HPDE6-E6E7 (cell line): Measurements from ENCODE around the gene PAX6.

Source experiments
- DNase-seq: peaks from one replicate; pipeline ENCODE4 v3.0.0; 2011; ENCODE audit warnings: missing footprints; ENCODE audit errors: extremely low spot score

PAX6 gene

GRCh38 chr11:31798057-31798553 is 13.0 kb downstream of the PAX6 start:
- DNase-seq = no peak

GRCh38 chr11:31797190-31798056 is 13.7 kb downstream of the PAX6 start:
- DNase-seq = no peak

GRCh38 chr11:31796499-31797189 is 14.5 kb downstream of the PAX6 start:
- DNase-seq = no peak

- no peak for DNase-seq
Measured at GRCh38 chr11:31795706-31796498, 15.2 kb downstream of the PAX6 start.

DNA sequence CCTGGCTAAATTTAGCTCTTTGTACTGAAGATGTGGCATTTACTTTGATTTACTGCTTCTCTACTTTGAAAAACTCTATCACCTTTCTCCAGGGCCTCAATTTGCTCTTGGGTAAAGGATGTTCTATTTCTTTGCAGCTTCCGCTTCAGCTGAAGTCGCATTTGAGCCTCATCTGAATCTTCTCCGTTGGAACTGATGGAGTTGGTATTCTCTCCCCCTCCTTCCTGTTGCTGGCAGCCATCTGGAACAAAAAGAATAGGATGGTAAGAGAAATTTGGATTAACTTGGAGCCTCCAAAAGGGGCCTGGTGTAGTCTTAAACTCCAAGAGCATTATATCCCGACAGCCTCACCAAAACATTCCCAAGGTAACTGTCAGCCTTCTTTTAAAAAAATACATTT is 16.6 kb downstream of the PAX6 start:
- no peak for DNase-seq

- no peak for DNase-seq
Measured at GRCh38 chr11:31793264-31793663, 17.9 kb downstream of the PAX6 start.

GRCh38 chr11:31792456-31792855 is 18.7 kb downstream of the PAX6 start:
- DNase-seq = no peak

- no peak for DNase-seq
Measured at GRCh38 chr11:31792036-31792435, 19.1 kb downstream of the PAX6 start.

DNA sequence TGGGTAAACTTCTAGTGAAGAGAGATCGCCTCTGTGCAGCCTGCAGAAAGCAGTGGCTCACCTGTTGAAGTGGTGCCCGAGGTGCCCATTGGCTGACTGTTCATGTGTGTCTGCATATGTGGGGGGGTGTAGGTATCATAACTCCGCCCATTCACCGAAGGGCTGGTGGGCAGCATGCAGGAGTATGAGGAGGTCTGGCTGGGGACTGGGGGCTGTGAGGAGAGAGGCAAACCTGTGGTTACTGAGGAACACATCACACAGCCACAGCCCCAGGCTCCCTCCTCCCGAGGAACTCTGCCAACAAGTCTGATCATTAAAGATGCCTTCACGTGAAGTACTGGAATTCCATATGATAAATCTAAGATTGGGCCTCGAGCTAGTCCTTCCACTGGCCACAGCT is 20.5 kb downstream of the PAX6 start:
- DNase-seq = no peak

GRCh38 chr11:31788085-31788484 is 23.0 kb downstream of the PAX6 start:
- DNase-seq = no peak

DNA sequence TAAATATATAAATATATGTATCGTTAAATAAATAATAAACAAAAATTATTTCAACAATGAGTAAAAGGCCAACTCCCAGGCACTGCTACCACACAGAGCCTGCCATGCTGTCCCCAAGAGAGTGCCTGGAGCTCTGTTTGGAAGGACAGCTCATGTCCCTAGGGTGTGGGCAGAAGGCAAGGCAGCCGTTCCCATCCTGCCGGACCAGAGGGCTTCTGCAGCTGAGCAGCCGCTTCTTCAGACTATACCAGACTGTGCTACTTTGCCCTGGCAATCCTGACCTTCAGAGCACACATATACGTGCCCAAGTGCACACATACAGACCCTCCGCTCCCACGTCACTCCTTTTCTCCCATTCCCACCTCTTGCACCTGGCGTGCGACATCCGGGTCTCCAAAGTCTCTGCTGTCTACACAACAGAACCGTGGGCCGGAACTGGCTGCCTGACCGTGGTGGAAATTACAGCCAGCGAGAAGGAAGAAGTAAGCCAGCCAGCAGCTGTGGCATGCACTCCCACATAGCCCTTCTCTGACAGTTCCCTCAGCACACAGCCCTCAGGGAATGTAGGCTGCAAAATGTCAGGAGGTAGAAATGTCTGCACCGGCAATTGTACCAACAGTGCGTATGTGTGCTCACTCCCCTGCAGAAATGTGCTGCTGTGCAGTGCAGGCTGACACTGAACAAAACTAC is 24.0 kb downstream of the PAX6 start:
- DNase-seq = no peak

GRCh38 chr11:31784611-31785010 is 26.5 kb downstream of the PAX6 start:
- DNase-seq = no peak

DNA sequence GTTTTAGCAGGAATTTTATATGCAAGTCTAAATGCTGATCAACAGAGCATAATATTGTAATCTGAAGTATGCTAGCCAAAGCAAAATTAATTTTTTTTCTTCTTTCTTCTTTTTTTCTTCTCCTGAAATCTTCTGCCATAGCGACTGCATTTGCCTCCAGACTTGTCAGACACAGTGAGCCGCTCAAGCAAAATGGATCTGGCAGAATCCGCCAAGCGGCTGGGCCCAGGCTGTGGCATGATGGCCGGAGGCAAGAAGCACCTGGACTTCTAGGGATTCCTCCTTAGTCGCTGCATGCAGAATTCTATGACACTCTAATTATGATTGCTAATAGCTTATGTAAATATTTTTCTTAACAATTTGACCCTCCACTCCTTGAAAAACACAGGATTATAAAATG is 27.9 kb downstream of the PAX6 start:
- DNase-seq = no peak

GRCh38 chr11:31782257-31782656 is 28.9 kb downstream of the PAX6 start:
- DNase-seq = no peak

DNA sequence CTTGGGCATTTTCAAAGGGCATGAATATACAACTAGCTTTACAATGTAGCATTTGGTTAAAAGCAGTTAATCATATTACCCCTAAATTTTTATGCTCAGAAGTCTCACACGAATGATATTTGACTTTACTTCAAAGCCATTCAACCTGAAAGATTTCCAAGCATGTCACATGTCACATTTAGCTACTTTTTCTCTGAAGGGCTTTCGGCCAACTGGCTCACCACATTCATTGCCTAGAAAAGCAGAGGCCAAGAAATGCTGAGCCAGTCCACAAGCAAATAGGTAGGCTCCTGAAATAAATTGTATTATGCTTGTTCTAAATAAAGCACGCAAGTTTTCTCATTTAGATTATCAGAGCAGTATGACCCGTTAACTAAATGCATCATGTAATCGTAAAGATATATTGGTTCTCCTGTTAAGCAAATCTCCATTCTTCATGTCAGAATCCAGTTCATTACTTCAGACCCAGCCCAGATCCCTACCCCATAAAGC is 30.6 kb downstream of the PAX6 start:
- DNase-seq = no peak

DNA sequence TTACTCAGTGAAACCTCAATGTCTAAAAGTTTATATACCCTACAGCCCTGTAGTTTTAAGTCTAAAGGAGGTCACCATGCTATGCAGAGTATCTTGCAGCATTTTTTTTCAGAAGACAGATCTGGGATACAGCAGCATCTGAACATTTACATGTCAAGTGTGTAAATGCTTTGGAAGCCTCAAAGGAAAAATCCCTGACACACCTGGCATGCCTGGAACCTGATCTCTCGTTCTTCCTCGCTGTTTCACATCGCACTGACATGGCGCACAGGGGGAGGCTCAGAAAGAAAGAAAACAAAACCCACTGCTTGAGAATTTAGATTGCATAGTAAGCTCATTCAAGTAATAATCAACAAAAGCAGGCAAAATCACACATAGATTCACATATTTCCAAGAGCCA is 31.0 kb downstream of the PAX6 start:
- DNase-seq = no peak

DNA sequence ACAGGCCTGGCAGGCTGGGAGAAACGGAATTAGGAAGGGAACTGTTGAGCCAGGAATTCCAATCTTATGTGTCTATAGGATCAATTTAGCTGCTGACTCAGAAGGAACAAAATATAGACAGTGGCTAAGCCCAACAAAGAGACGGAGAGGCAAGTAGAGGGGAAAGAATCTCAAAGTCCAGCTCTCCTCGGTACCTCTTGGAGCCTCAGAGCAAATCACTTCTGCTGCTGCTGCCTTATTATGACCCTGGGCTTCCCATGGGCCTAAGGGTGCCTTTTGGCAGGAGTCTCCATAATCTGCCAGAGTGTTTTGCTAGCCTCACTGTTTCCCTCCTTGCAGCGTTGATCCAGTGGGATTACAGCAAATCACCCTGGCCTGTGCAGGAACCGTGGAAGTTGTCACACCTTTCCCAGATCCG is 31.7 kb downstream of the PAX6 start:
- no peak for DNase-seq

DNA sequence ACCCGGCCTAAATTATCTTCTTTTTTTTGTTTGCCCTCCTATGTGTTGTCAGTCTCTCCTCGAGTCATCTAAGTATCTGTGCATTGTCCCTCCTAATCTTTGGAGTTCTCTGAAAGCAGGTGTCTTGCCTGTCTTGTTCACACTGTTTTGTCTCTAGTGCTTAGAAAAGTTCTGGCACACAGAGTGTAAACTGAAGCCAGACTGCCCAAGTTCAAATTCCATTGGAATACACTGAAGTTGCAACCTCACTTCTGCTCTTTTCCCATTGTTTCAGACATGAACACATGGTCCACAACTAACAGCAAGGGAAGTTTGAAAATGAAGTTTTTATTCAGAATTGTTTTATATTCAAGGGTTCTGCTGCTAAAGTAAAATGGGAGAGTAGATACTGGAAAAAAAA is 38.7 kb downstream of the PAX6 start:
- no peak for DNase-seq

DNA sequence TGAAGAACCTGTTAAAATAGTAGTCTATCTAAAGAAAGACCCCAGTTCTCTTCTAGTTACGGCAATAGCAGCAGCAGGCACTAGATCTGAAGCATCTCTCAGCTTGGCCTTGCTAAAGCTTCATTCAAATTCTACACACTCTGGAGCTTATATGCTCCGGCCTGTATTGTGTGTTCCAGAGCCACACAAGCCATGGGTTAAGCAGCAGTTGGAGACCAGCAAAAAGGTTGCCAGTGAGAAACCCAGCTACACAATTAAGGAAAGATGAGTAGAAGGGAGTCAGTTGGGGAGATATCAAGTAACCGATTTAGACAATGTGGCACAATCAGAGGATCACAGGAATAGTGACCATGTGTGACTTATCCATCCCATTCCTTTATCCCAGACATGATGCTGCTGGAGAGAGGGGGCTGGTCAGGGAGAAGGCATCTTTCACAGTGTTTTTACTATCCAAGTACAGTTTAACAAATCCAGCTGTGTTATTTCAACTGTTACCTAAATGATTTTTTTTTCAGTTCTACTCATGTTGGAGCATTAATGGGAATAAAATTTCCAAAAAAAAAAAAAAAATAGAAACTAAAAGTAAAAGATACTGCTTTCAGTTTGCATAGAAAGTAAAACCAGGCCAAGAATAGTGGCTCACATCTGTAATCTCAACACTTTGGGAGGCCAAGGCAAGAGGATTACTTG is 41.0 kb downstream of the PAX6 start:
- no peak for DNase-seq

DNA sequence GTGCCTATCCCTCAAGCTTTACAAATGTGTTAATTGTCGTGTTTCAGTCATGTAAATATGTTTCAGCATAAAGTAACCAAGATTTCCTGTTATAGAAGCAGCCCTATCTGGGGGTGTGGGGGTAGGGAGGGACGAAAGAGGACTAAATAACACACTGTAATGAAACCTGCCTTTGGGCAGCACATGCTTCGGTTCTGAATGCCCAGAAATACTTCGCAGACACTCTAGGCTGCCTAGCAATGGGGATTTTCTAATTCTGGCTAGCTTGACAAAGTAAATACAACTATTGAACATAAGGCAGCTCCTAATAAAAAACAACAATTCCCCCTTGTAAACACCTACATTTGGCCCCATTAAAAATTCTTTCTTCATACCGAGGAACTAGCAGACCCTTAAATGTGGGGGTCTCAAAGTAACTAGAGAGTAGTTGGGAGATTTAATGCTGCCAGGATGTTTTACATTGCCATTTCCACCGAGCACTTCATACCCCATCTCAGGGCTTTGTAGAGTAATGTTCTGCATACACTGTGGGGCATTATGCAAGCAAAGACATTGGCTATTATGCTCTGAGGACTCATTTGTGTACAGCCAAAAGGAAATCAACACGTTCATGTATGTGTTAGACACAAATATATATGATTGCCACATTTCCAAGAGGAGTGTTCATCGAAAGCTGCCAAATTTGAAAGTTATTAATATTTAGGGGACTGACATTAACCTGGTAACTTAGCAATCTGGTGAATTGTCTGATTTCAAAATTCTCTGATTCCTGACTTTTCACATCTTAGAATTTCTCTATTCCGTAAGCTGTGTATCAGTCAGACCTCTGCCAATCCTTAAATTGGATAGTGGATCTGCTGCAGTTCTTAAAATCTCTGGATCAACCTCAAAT is 42.1 kb downstream of the PAX6 start:
- no peak for DNase-seq
